Measurements from ENCODE around the gene PMPCB.

Gene PMPCB

GRCh38 chr7:103299660-103300059, 2.4 kb downstream of the PMPCB start:
- no peaks in the 10 kb centered on the region for H3F3A ChIP-seq (ENCODE audit: low read depth)
- peak overlapping the region; percentile 97 for H3K4me2 ChIP-seq (ENCODE audit: low read depth, low read length, poor library complexity, severe bottlenecking)
- no peaks in the 10 kb centered on the region for H3K9me3 ChIP-seq (ENCODE audit: insufficient read depth, low read depth, low read length)
- no peak overlapping the region for H2AFZ ChIP-seq (ENCODE audit: low read length)
- peaks cover 39% of the 10 kb centered on the region for H3K36me3 ChIP-seq (ENCODE audit: insufficient read depth, low read length)
- H3K9ac ChIP-seq (ENCODE audit: low read depth, low read length, poor library complexity, severe bottlenecking): peak overlapping the region; percentile 22
- H3K27me3 ChIP-seq (ENCODE audit: insufficient read depth, low read length, poor library complexity, severe bottlenecking): peaks cover 4% of the 10 kb centered on the region
- peaks cover 31% of the 10 kb centered on the region for H3K4me1 ChIP-seq (ENCODE audit: insufficient read depth, low read length, poor library complexity, severe bottlenecking)
- TF ChIP-seq EZH2phosphoT487 (IDR thresholded peaks at IDR 0.05; ENCODE audit: borderline replicate concordance) (no peak), CTCF (conservative IDR thresholded peaks at IDR 0.05; ENCODE audit: low read length) (no peak)
- peak overlapping the region; percentile 98 for H3K4me3 ChIP-seq (ENCODE audit: low read length, poor library complexity, severe bottlenecking)
- no peaks in the 10 kb centered on the region for H3K9me2 ChIP-seq (replicated peaks; ENCODE audit: low read depth, low read length)
- peaks cover 39% of the 10 kb centered on the region for H4K20me1 ChIP-seq (ENCODE audit: insufficient read depth, low read length, poor library complexity, severe bottlenecking)
- peaks cover 55% of the 10 kb centered on the region for H3K79me2 ChIP-seq (ENCODE audit: insufficient read depth, low read length)

DNA sequence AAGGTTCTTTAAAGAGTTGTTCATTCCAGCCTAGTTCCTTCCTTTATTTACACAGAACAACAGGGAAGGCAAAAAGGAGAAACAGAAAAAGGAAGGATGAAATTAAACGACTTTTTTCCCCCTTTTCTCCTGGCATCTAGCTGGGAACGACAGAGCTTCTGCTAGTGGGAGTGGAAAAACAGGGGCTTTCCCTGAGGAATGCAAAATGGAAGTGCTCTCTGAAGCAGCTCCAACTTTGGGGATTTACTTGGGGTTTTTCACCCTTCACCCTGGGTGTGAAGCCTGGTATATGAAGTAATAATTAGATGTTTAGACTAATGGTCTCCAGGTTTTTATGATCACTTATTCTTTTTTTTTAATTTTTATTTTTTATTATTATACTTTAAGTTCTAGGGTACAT, 4.2 kb downstream of the PMPCB start:
- Histone ChIP-seq H3K27me3 (ENCODE audit: insufficient read depth, low read length, poor library complexity, severe bottlenecking) (peaks cover 4% of the 10 kb centered on the region), H3K9ac (ENCODE audit: low read depth, low read length, poor library complexity, severe bottlenecking) (no peak overlapping the region), H4K20me1 (ENCODE audit: insufficient read depth, low read length, poor library complexity, severe bottlenecking) (peaks cover 39% of the 10 kb centered on the region), H3K4me3 (ENCODE audit: low read length, poor library complexity, severe bottlenecking) (no peak overlapping the region), H2AFZ (ENCODE audit: low read length) (no peak overlapping the region), H3K4me2 (ENCODE audit: low read depth, low read length, poor library complexity, severe bottlenecking) (peak overlapping the region; percentile 97), H3K36me3 (ENCODE audit: insufficient read depth, low read length) (peaks cover 47% of the 10 kb centered on the region), H3K79me2 (ENCODE audit: insufficient read depth, low read length) (peaks cover 55% of the 10 kb centered on the region), H3K4me1 (ENCODE audit: insufficient read depth, low read length, poor library complexity, severe bottlenecking) (peaks cover 31% of the 10 kb centered on the region), H3K9me2 (replicated peaks; ENCODE audit: low read depth, low read length) (no peaks in the 10 kb centered on the region), H3F3A (ENCODE audit: low read depth) (no peaks in the 10 kb centered on the region), H3K9me3 (ENCODE audit: insufficient read depth, low read depth, low read length) (no peaks in the 10 kb centered on the region)
- no peak for TF ChIP-seq EZH2phosphoT487 (IDR thresholded peaks at IDR 0.05; ENCODE audit: borderline replicate concordance)
- TF ChIP-seq CTCF (conservative IDR thresholded peaks at IDR 0.05; ENCODE audit: low read length): no peak

DNA sequence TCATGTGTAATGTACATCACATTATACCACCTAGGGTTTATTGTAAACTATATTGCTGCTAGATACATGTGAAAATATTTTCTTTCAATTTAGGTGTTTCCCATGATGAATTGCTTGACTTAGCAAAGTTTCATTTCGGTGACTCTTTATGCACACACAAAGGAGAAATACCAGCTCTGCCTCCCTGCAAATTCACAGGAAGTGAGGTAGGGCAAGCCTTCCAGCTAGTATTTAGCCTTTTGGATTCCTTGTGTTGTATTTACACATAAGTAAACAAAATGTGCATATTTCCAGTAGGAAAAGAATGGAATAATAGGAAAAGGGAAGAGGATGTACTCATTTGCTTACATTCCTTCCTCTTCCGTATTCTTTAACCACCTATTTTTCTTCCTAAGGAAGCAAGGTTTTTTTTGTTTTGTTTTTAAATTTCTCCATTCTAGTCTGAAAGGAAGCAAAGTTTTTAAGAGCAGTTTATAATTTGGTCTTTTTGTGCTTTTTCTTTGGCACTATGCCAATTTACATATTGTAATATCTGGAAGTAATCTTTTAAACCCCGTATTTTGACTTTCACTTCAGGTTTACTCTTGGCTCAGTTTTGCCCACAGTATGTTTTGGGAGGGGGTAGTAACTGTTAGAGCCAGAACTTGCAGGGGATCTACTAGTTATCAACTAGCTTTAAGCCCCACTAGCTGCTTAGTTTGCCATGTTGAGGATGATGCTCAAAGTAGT, 10.4 kb downstream of the PMPCB start:
- peaks cover 85% of the 10 kb centered on the region for H3K36me3 ChIP-seq (ENCODE audit: insufficient read depth, low read length)
- TF ChIP-seq EZH2phosphoT487 (IDR thresholded peaks at IDR 0.05; ENCODE audit: borderline replicate concordance) (no peak), CTCF (conservative IDR thresholded peaks at IDR 0.05; ENCODE audit: low read length) (no peak)
- no peak overlapping the region for H3K9ac ChIP-seq (ENCODE audit: low read depth, low read length, poor library complexity, severe bottlenecking)
- H3K79me2 ChIP-seq (ENCODE audit: insufficient read depth, low read length): peaks cover 9% of the 10 kb centered on the region
- peaks cover 3% of the 10 kb centered on the region for H3K4me1 ChIP-seq (ENCODE audit: insufficient read depth, low read length, poor library complexity, severe bottlenecking)
- no peaks in the 10 kb centered on the region for H3K9me2 ChIP-seq (replicated peaks; ENCODE audit: low read depth, low read length)
- no peaks in the 10 kb centered on the region for H3F3A ChIP-seq (ENCODE audit: low read depth)
- peaks cover 13% of the 10 kb centered on the region for H4K20me1 ChIP-seq (ENCODE audit: insufficient read depth, low read length, poor library complexity, severe bottlenecking)
- no peaks in the 10 kb centered on the region for H3K27me3 ChIP-seq (ENCODE audit: insufficient read depth, low read length, poor library complexity, severe bottlenecking)
- H3K4me3 ChIP-seq (ENCODE audit: low read length, poor library complexity, severe bottlenecking): no peak overlapping the region
- H3K4me2 ChIP-seq (ENCODE audit: low read depth, low read length, poor library complexity, severe bottlenecking): no peak overlapping the region
- H3K9me3 ChIP-seq (ENCODE audit: insufficient read depth, low read depth, low read length): no peaks in the 10 kb centered on the region
- H2AFZ ChIP-seq (ENCODE audit: low read length): no peak overlapping the region
